Limb (tissue), 2 donors: Measurements from ENCODE around the gene ZFAND3.
A peak's percentile ranks its signal among the peaks of the same experiment; 100 is the strongest.

Source experiments
- DNase-seq, 2 donors: peaks; one replicate each; pipeline ENCODE4 v3.0.0-alpha.2; 2016; ENCODE audit errors: extremely low spot score in 2 of 2

Gene ZFAND3

GRCh38 chr6:37819177-37819801, at the start of gene ZFAND3:
Gene ZFAND3, plus strand, starts transcription at chr6:37819727. Its CDS starts 219 bp downstream, at chr6:37819946.
- DNase-seq = peak; percentile 97 to 99

- no peak for DNase-seq
These were observed 45.4 kb upstream of the ZFAND3 start for GRCh38 chr6:37774028-37774680.

GRCh38 chr6:37776566-37776965, 43.0 kb upstream of the ZFAND3 start:
- no peak for DNase-seq

GRCh38 chr6:37777272-37777834, 42.2 kb upstream of the ZFAND3 start:
- no peak for DNase-seq

GRCh38 chr6:37779111-37779800, 40.3 kb upstream of the ZFAND3 start:
- DNase-seq = no peak

- no peak for DNase-seq
These were observed 39.5 kb upstream of the ZFAND3 start for GRCh38 chr6:37779902-37780628.

- DNase-seq = no peak
These were observed 37.7 kb upstream of the ZFAND3 start for GRCh38 chr6:37781788-37782187.

- peak in 1 of 2 donors; percentile 68 for DNase-seq
These were observed 36.3 kb upstream of the ZFAND3 start for GRCh38 chr6:37783025-37783855.

GRCh38 chr6:37783856-37784584, 35.5 kb upstream of the ZFAND3 start:
- no peak for DNase-seq

GRCh38 chr6:37784585-37784967, 35.0 kb upstream of the ZFAND3 start:
- DNase-seq = no peak

- no peak for DNase-seq
These were observed 34.4 kb upstream of the ZFAND3 start for GRCh38 chr6:37785002-37785662.

- DNase-seq = no peak
These were observed 33.8 kb upstream of the ZFAND3 start for GRCh38 chr6:37785663-37786270.

GRCh38 chr6:37787216-37787615, 32.3 kb upstream of the ZFAND3 start:
- no peak for DNase-seq

GRCh38 chr6:37788259-37788658, 31.3 kb upstream of the ZFAND3 start:
- DNase-seq = no peak

GRCh38 chr6:37791156-37791919, 28.2 kb upstream of the ZFAND3 start:
- peak; percentile 87 to 88 for DNase-seq

- DNase-seq = no peak
These were observed 27.0 kb upstream of the ZFAND3 start for GRCh38 chr6:37792457-37793033.

GRCh38 chr6:37793067-37793466, 26.5 kb upstream of the ZFAND3 start:
- DNase-seq = no peak

GRCh38 chr6:37794825-37795224, 24.7 kb upstream of the ZFAND3 start:
- no peak for DNase-seq
